GM23338 (cell line): Measurements from ENCODE around the gene ZNF780B. TPM values are rescaled to one million over a fixed set of nuclear protein-coding genes. Genes with fewer than 3 reads are reported as not detected.
"Not testable (repeated sequence)": the region's sequence is repeated elsewhere in the genome, so short reads cannot be mapped to it uniquely, and the experiment has no call there.

Experiments used
- ATAC-seq: fragments of 200-7000 bp; cut with Tn5 transposase; 3 replicates; pipeline ENCODE4 v1.9.1; 2020
- DNase-seq: peaks from one replicate; pipeline ENCODE4 v3.0.0-alpha.2; 2015; ENCODE audit warnings: low spot score
- H2AFZ ChIP-seq: fragments of 200-600 bp; sonication (generic); 2 replicates; pipeline ENCODE4 v1.8.0; 2016; ENCODE audit warnings: antibody characterized with exemption, mild to moderate bottlenecking, moderate library complexity
- H3F3A ChIP-seq: fragments of 200-600 bp; sonication (generic); replicated peaks from 2 replicates; pipeline ENCODE4 v1.8.0; 2017; ENCODE audit warnings: antibody characterized with exemption, mixed run types, low read depth
- H3K27ac ChIP-seq: fragments of 200-600 bp; sonication (generic); 2 replicates; pipeline ENCODE4 v1.6.1; 2016; ENCODE audit warnings: low read depth
- H3K27me3 ChIP-seq: fragments of 200-600 bp; sonication (generic); 2 replicates; pipeline ENCODE4 v1.8.0; 2016; ENCODE audit warnings: mild to moderate bottlenecking, mixed run types, moderate library complexity; ENCODE audit not compliant: insufficient read depth
- H3K36me3 ChIP-seq: fragments of 200-600 bp; sonication (generic); 2 replicates; pipeline ENCODE4 v1.8.0; 2016; ENCODE audit warnings: mild to moderate bottlenecking; ENCODE audit not compliant: insufficient read depth
- H3K4me1 ChIP-seq: fragments of 200-600 bp; sonication (generic); 2 replicates; pipeline ENCODE4 v1.8.0; 2016; ENCODE audit warnings: mild to moderate bottlenecking, moderate library complexity; ENCODE audit not compliant: insufficient read depth
- H3K4me2 ChIP-seq: fragments of 200-600 bp; sonication (generic); 2 replicates; pipeline ENCODE4 v1.7.1; 2017; ENCODE audit warnings: mixed run types
- H3K4me3 ChIP-seq: fragments of 200-600 bp; sonication (generic); 2 replicates; pipeline ENCODE4 v1.6.1; 2016; ENCODE audit warnings: mixed run types
- H3K79me2 ChIP-seq: fragments of 200-600 bp; sonication (generic); replicated peaks from 2 replicates; pipeline ENCODE4 v1.8.0; 2017; ENCODE audit warnings: mild to moderate bottlenecking; ENCODE audit not compliant: insufficient read depth
- H3K9me2 ChIP-seq: fragments of 200-600 bp; sonication (generic); 2 replicates; pipeline ENCODE4 v1.8.0; 2017; ENCODE audit not compliant: insufficient read depth
- H4K20me1 ChIP-seq: fragments of 200-600 bp; sonication (generic); replicated peaks from 2 replicates; pipeline ENCODE4 v1.8.0; 2017; ENCODE audit warnings: mild to moderate bottlenecking; ENCODE audit not compliant: insufficient read depth
- H3K27ac Mint-ChIP-seq: 2 replicates; pipeline ENCODE4 v1.8.0; 2020; ENCODE audit warnings: inconsistent platforms, mild to moderate bottlenecking, moderate library complexity, mixed read lengths
- H3K27me3 Mint-ChIP-seq: 3 replicates; pipeline ENCODE4 v1.8.0; 2022; ENCODE audit warnings: low read depth, mild to moderate bottlenecking, moderate library complexity, mixed read lengths, inconsistent platforms; ENCODE audit not compliant: insufficient read depth, poor library complexity
- H3K36me3 Mint-ChIP-seq: 3 replicates; pipeline ENCODE4 v1.8.0; 2021; ENCODE audit warnings: low read depth, mild to moderate bottlenecking, inconsistent platforms, moderate library complexity, mixed read lengths
- H3K4me1 Mint-ChIP-seq: 3 replicates; pipeline ENCODE4 v1.8.0; 2020; ENCODE audit warnings: mild to moderate bottlenecking, inconsistent platforms, mixed read lengths
- H3K4me3 Mint-ChIP-seq: 3 replicates; pipeline ENCODE4 v1.8.0; 2021; ENCODE audit warnings: moderate library complexity, mild to moderate bottlenecking, inconsistent platforms, mixed read lengths
- H3K9me3 Mint-ChIP-seq: 3 replicates; pipeline ENCODE4 v1.8.0; 2020; ENCODE audit warnings: moderate library complexity, mild to moderate bottlenecking, inconsistent platforms, mixed read lengths
- CTCF ChIP-seq, 2 experiments: fragments of 200-600 bp in 1 of 2; sonication (generic) in 1 of 2; conservative IDR thresholded peaks; 2 replicates each; pipeline versions ENCODE4 v1.5.1 to v1.6.1; 2016 to 2017; ENCODE audit warnings: antibody characterized with exemption in 2 of 2, low read depth in 2 of 2, mild to moderate bottlenecking in 2 of 2, moderate library complexity in 1 of 2
- ETS1 ChIP-seq: IDR thresholded peaks from 2 replicates; pipeline ENCODE4 v1.6.1; 2016; ENCODE audit warnings: antibody characterized with exemption
- EZH2 ChIP-seq: fragments of 200-600 bp; sonication (generic); IDR thresholded peaks from one replicate; pipeline ENCODE4 v1.8.0; 2017; ENCODE audit warnings: antibody characterized with exemption, mild to moderate bottlenecking, low read depth; ENCODE audit not compliant: unreplicated experiment
- EZH2phosphoT487 ChIP-seq: fragments of 200-600 bp; sonication (generic); IDR thresholded peaks from one replicate; pipeline ENCODE4 v1.8.1; 2018; ENCODE audit warnings: antibody characterized with exemption; ENCODE audit not compliant: unreplicated experiment
- NANOG ChIP-seq: IDR thresholded peaks from 2 replicates; pipeline ENCODE4 v1.6.1; 2016; ENCODE audit warnings: antibody characterized with exemption, borderline replicate concordance
- POLR2AphosphoS5 ChIP-seq: IDR thresholded peaks from 2 replicates; pipeline ENCODE4 v1.6.1; 2016; ENCODE audit warnings: antibody characterized with exemption, low read depth
- REST ChIP-seq: IDR thresholded peaks from one replicate; pipeline ENCODE4 v1.6.1; 2018; ENCODE audit warnings: antibody characterized with exemption; ENCODE audit not compliant: unreplicated experiment
- STAT1 ChIP-seq: IDR thresholded peaks from one replicate; pipeline ENCODE4 v1.6.1; 2016; ENCODE audit warnings: antibody characterized with exemption; ENCODE audit not compliant: unreplicated experiment
- ZNF114 ChIP-seq: fragments of 250-450 bp; sonication (Bioruptor Pico); IDR thresholded peaks from 2 replicates; pipeline ENCODE4 v1.5.0; 2020; ENCODE audit warnings: mild to moderate bottlenecking, moderate library complexity
- polyA plus RNA-seq: library from polyadenylated mRNA; unstranded; fragments of >200 nt; fragmentation: Nextera tagmentation; extraction: Ambion mirVana; gene quantifications from 2 replicates; pipeline ENCODE4 v1.2.1, GENCODE V29; 2016
- total RNA-seq: library from RNA; depleted of rRNA; stranded (reverse); fragments of >200 nt; shearing (Covaris generic); gene quantifications from 2 replicates; pipeline ENCODE4 v1.2.3, GENCODE V29; 2014

ZNF780B gene
- total and polyA plus RNA-seq, 2 experiments from 2014 or later: 4.9 to 11.0 TPM

GRCh38 chr19:40038047-40038446, 18.0 kb downstream of the ZNF780B start:
- not testable (repeated sequence) for H3K4me1 Mint-ChIP-seq, H3K27me3 Mint-ChIP-seq, H3K79me2 ChIP-seq, H3K27ac ChIP-seq, H3K9me2 ChIP-seq, H4K20me1 ChIP-seq, H3K4me2 ChIP-seq, H3K4me3 ChIP-seq, H2AFZ ChIP-seq, H3K27ac Mint-ChIP-seq, ATAC-seq, H3K4me3 Mint-ChIP-seq, DNase-seq, H3K27me3 ChIP-seq, H3F3A ChIP-seq, H3K4me1 ChIP-seq
- Mint-ChIP-seq H3K9me3 (peaks cover 84% of the 10 kb centered on the region), H3K36me3 (peaks cover 73% of the 10 kb centered on the region)
- H3K36me3 ChIP-seq: peaks cover 31% of the 10 kb centered on the region

GRCh38 chr19:40035996-40036395, 20.0 kb downstream of the ZNF780B start:
- Histone ChIP-seq H3K36me3 (peaks cover 31% of the 10 kb centered on the region), H3K79me2 (no peaks in the 10 kb centered on the region), H3K4me2 (no peak overlapping the region), H2AFZ (no peak overlapping the region), H3F3A (no peaks in the 10 kb centered on the region), H3K4me1 (no peaks in the 10 kb centered on the region), H3K4me3 (no peak overlapping the region), H4K20me1 (no peaks in the 10 kb centered on the region), H3K9me2 (no peaks in the 10 kb centered on the region), H3K27ac (no peak overlapping the region), H3K27me3 (no peaks in the 10 kb centered on the region)
- no peak overlapping the region for H3K4me3 Mint-ChIP-seq
- no peak overlapping the region for H3K27ac Mint-ChIP-seq
- no peaks in the 10 kb centered on the region for H3K4me1 Mint-ChIP-seq
- peak; percentile 4 for DNase-seq
- no peak for ATAC-seq
- peaks cover 85% of the 10 kb centered on the region for H3K9me3 Mint-ChIP-seq
- TF ChIP-seq CTCF (conservative IDR thresholded peaks at IDR 0.05; ENCODE audit: low read depth in 2 of 2) (no peak), ZNF114 (CRISPR knock-in tag) (no peak), ETS1 (no peak), STAT1 (no peak), REST (no peak), POLR2AphosphoS5 (no peak), NANOG (no peak), EZH2 (no peak), EZH2phosphoT487 (no peak)
- peaks cover 71% of the 10 kb centered on the region for H3K36me3 Mint-ChIP-seq
- H3K27me3 Mint-ChIP-seq: no peaks in the 10 kb centered on the region
